Prostate gland (tissue), 2 donors: ENCODE results near the gene PCMTD2.

Experiments used
- POLR2A ChIP-seq: fragments of 450-650 bp; IDR thresholded peaks from one replicate; pipeline ENCODE4 v1.6.1; 2016; ENCODE audit warnings: antibody characterized with exemption, mild to moderate bottlenecking
- POLR2AphosphoS5 ChIP-seq: sonication (generic); formaldehyde crosslinking; IDR thresholded peaks from one replicate; pipeline ENCODE4 v1.6.1; 2017; ENCODE audit warnings: antibody characterized with exemption
- TF ChIP-seq, protein P1 (sequence below), 4 experiments: fragments of 200-600 bp in 2 of 4; fragments of 450-650 bp in 2 of 4; sonication (generic) in 2 of 4; IDR thresholded peaks; 1 replicate in 3 of 4; 2 replicates in 1 of 4; pipeline ENCODE4 v1.5.1; 2016 to 2019; ENCODE audit warnings: antibody characterized with exemption in 4 of 4, mild to moderate bottlenecking in 2 of 4, moderate library complexity in 2 of 4

DNA sequence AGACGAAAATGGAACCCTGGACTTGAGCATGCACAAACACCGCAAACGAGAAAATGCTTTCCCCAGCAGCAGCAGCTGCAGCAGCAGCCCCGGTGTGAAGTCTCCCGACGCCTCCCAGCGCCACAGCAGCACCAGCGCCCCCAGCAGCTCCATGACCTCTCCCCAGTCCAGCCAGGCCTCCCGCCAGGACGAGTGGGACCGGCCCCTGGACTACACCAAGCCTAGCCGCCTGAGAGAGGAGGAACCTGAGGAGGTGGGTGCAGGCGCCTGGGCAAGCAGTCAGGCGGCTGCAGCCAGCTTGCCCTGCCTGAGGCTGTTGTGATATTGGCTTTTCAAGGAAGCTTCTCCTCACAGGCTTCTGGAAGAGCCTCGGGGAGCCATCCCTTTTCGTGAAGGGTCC lies 35.8 kb upstream of the PCMTD2 start:
- TF ChIP-seq POLR2AphosphoS5 (no peak), POLR2A (no peak)
- TF ChIP-seq, protein P1, sequence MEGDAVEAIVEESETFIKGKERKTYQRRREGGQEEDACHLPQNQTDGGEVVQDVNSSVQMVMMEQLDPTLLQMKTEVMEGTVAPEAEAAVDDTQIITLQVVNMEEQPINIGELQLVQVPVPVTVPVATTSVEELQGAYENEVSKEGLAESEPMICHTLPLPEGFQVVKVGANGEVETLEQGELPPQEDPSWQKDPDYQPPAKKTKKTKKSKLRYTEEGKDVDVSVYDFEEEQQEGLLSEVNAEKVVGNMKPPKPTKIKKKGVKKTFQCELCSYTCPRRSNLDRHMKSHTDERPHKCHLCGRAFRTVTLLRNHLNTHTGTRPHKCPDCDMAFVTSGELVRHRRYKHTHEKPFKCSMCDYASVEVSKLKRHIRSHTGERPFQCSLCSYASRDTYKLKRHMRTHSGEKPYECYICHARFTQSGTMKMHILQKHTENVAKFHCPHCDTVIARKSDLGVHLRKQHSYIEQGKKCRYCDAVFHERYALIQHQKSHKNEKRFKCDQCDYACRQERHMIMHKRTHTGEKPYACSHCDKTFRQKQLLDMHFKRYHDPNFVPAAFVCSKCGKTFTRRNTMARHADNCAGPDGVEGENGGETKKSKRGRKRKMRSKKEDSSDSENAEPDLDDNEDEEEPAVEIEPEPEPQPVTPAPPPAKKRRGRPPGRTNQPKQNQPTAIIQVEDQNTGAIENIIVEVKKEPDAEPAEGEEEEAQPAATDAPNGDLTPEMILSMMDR (IDR thresholded peaks at IDR 0.05): no peak
